HG02885 (cell line): ENCODE data around the gene MED8.
A peak's percentile ranks its signal among the peaks of the same experiment; 100 is the strongest.

ENCODE experiments used
- ATAC-seq: cut with Tn5 transposase; IDR thresholded peaks from one replicate; pipeline ENCODE4 v1.9.1; 2021; ENCODE audit warnings: mild to moderate bottlenecking; ENCODE audit not compliant: unreplicated experiment, poor library complexity

The MED8 gene, protein sequence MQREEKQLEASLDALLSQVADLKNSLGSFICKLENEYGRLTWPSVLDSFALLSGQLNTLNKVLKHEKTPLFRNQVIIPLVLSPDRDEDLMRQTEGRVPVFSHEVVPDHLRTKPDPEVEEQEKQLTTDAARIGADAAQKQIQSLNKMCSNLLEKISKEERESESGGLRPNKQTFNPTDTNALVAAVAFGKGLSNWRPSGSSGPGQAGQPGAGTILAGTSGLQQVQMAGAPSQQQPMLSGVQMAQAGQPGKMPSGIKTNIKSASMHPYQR

DNA sequence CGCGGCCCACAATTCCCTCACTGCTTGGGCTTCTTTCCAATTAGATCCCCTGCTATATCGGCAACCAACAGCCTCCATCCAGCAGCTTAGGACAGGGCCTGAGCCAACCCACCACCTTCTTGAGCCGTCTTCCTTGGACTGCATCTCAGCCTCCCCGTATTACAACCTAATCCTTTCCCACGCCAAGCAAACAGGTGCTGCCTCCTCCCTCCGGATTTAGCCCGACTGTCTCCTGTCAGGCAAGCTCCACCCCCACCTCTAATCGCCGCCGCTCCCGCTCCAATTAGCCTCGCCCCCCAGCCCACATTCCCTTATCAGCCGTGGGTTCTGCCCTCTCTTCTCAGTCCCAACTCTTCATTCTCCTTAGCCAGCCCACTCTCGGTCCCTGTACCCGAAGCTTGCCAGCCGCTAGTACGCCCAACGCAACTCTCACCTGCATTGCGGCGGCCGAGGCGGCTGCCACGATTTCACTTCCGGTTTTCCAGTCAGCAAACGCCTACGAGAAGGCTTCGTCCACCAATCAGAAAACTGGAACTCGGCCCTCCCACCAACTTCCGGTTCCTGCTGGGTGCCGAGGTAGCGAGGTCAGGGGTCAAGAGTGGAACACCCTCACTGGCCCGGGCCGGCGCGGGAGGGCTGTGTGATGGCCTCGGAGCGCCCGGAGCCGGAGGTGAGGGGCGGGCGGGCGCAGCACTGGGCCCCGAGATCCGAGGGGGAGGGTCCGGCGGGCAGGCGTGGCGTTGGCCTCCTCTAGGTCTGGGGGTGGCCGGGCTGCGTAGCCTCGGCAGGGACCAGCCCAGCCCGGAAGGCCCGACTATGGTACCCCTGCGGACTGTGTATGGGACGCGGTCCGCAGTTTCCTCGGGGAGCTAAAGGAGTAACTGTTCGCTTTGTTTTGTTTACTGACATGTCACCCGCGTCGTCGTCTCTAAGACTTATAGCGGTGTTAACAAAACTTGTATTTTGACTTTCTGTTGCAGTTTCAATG lies at the start of gene MED8, which contains the start of gene SZT2:
MED8 (minus strand) TSS at position 475 of the 988 bp plus-strand sequence; CDS start at position 439, 36 bp downstream.
SZT2 (plus strand) TSS at position 574 of the 988 bp plus-strand sequence; CDS start at position 644, 70 bp downstream.
- ATAC-seq = peak; percentile 95

DNA sequence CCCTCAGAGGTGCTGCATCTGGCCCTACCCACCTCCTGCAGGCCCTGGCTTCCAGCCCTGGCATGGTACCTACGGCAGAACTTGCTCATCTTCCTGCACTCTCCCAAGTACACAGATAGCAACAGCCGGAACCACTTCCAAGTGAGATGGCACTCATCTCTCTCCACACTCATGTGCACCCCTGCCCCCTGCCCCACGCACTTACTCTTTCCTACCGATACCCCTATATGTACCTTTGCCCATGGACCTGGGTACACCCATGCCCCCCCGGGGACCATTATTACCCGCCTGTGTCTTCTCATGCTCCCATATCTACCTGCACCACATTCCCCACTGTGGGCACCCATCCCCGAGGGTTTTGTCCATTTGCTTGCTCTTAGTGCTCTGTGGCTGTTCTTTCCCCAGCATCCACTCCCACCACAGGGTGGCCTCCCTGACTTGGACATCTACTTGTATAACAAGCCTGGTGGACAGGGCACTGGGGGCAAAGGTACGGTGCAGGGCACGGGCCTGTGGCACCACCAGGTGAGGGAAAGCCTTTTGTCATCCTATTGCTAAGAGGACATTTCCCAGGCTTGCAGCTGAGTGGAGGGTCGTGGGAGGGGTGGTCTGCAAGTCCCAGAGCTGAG lies 49.5 kb upstream of the MED8 start:
- no peak for ATAC-seq

DNA sequence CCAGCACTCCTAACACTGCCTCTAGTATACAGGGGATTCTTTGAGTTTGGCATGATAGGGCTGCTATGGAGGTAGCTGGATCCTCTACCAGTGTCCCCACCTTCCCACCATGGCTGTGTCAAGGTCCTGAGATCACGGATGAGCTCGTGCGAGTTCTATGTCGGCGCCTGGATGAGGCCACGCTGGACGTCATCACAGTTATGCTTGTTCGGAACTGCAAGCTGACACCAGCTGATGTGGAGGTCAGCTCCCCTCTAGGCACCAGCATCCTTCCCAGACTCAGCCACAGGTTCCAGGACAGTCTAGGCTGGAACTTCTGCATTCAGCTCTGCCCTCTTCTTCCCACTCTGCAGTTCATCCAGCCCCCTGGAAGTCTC lies 49.0 kb upstream of the MED8 start:
- no peak for ATAC-seq

DNA sequence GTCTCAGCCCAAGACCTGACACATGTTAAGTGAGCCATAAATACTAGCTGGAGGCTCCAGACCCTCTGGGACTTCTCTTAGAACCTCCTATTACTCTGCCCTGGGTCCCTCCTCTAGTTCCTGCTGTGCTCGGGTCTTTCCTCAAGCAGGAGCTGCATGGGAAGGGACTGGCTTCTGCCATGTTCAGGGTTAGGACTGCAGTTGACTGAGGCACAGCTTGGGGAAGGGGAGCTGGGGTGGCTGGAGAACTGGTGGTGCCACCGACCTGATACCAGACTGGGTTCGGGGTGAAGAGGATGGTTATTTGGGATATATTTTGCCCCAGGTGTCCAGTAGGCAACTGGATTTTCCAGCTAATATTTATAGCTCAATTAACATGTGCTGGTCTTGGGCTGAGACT lies 48.4 kb upstream of the MED8 start:
- no peak for ATAC-seq

DNA sequence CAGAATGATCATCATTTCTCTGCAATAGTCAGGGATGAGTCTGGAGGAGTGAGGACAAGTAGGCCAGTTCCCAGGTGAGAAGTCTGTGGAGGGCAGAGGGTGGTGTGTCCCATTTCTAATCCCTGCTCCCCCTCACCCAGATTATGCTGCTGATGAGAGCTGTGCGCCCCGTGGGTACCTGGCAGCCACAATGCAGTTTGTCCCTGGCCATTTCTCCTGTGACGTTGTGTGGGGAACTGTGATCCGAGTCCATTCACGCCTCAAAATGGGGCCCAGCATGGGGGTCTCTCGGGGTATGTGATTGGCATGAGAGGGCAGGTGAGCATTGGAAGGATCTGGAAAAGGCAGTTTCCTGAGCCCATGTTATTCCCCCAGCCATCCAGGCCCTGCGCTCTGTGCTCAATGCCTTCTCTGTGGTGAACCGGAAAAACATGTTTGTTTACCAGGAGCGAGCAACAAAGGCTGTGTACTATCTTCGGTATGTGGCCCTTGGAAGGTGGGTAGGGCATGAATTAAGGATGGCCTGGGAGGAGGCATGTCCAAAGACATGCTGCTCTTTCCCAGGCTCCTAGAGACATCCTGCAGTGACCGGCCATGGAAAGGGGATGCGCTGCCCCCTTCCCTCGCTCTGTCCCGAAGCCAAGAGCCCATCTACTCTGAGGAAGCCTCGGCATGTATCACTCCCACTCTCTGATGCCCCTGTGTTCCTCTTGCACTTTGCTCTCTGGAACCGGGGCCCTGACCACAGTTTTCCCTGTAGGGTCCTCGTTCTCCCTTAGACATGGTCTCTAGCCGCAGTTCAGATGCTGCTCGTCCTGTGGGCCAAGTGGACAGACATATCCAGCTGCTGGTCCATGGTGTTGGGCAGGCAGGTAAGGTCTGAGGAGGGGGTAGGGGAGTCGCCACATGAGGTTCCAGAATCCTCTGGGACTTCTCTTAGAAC lies 47.7 kb upstream of the MED8 start:
- ATAC-seq = no peak

DNA sequence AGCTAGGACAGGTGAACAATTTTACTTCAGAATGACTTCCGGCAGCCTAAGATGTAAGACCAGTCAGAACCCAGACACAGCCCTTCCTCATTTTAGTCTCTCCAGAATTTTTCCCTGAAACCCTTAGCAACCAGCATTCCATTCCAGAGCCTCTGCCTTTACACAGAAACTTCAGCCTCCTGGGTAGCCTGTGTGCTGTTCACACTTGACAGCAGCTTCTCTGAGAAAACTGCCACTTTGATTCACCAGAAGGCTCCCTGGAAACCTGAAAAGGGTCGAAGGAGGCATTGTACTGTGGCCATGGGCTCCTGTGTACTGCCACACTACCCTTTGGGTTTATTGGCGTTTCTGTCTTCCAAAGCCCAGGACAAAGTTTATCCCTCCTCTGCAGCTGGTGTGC lies 46.8 kb upstream of the MED8 start:
- ATAC-seq = no peak

DNA sequence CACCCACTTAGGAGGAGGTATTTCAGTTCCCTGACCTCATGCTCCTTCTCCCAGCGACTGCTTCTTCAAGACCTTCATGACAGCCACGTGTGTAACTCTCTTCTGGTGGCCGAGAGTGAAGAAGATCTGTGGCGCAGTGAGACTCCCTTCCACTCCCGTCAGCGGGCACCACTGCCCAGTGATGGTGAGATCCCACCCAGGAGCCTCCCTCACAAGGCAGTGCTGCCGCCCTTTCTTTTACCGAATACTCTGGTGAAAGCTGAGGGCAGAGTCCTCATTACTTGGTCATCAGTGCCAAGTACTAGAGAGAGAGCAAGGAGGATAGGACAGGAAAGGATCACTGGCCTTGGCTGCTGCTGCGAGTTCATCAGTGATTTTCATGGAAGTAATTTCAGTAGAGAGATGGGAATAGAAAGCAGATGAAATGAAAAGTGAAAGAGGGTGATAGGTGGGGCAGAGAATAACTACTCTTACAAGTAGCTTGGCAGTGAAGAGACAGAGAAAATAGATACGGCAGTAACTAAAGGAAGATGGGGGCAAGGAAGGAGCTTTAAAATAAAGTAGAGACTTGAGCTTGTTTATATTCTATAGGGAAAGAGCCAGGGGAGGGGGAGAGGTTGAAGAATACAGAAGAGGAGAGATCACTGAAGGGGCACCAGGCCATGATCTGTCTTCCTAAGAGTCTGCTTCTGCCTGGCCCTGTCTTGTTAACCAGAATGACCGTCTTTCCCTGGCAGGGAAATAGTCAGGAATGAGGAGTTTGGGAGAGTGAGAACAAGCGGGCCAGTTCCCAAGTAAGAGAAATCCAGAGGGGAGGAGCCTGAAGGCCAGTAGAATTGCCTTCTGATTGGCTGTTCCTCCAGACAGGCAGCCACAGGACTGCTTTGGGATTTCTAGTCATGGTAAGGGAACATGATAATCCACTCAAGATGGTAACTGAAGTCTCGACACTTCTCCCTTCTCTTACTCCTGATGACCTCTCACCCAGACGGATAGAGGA lies 45.8 kb upstream of the MED8 start:
- ATAC-seq = no peak

DNA sequence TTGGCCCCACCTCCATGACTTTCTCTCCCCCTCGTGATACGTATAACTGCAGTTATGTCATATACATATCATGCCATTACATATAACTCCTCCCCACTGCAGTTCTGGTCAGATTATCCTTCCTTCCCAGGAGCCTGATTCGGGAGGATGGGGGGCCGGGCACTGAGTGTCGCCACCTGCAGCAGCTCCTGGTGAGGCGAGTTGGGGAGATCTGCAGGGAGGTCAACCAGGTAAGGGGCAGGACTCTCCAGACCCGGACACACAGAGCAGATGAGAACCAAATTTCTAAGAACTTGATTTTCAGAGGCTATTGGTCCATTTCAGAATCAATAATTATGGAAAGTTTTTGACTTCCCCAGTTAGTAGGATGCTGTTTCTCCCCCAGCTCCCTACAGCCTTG lies 44.7 kb upstream of the MED8 start:
- ATAC-seq = no peak

DNA sequence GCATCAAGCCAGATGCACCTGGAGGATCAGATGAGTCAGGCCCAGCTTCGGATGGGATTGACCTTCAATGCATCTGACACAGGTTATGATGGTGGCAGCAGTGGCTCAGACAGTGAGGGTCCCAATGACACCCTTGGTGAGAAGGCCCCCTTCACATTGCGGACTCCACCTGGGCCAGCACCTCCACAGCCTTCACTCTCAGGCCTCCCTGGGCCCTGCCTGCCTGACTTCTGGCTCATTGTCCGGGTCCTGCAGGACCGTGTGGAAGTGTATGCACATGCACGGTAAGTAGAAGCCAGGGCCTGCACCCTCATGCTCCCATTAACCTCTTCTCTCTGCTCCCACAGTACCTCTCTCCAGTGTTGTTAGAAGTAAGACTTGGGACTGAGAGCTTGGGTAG lies 43.3 kb upstream of the MED8 start:
- no peak for ATAC-seq

DNA sequence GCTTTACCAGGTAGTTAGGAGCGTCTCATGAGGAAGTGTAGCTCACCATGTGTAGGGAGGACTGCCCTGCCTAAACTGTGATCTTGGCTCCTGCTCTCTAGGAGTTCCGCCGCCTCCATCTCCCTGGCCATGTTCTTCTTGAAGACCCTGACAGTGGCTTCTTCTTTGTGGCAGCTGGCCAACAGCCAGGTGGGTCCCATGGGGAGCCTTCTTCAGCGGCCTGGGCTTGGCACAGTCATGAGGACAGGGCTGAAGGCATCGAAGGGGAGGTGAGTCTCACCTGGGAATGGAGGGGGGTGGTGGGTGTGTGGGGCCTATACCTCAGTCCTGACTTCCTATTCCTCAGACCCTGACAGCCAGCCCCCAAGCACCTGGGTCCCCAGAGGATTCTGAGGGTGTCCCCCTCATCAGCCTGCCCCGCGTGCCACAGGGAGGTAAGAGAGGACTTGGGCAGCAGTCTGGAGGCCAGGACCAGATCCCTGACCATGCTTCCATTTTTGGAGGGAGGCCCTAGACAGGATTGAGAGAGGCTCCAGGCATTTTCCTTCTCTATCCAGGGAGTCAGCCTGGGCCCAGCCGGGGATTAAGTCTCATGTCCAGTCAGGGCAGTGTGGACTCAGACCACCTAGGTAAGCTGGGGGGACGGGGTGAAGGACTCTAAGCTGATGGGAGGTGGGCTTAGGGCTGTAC lies 42.7 kb upstream of the MED8 start:
- ATAC-seq = no peak

DNA sequence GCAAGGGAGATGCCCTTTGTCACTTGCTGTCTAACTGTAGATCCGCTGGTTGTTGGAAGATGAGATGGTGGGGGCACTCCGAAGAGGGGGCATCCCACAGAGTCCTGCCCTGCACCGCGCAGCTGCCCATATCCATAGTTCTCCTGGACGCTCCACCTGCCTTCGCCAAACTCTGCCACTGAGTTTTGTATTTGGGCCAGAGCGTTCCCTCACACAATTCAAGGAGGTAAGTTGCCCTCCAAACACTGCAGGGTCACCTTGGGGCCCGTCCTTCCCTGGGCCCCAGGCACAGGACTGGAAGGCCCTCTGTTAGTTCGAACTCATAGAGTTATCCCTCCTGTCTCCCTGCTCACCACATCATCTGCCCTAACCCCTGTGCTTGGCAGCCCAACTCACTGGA lies 42.1 kb upstream of the MED8 start:
- ATAC-seq = no peak

DNA sequence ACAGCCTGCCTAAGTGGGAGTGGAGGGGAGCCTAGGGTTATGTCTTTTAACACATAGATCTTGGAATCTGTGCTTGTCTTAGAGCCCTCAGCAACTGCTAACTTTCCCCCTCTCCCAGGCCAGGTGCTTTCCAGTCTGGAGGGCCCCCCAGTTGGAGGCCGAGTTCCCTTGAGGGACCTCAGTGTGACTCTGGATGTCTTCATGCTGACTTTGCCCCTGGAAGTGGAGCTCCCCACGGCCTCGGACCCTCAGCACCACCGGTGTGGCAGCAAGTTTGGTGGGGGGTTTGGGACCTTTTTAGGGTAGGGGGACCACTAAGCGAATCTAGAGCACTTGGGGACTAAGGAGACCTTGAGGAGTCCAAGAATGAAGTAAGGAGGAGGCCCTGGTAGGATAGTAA lies 41.2 kb upstream of the MED8 start:
- no peak for ATAC-seq

DNA sequence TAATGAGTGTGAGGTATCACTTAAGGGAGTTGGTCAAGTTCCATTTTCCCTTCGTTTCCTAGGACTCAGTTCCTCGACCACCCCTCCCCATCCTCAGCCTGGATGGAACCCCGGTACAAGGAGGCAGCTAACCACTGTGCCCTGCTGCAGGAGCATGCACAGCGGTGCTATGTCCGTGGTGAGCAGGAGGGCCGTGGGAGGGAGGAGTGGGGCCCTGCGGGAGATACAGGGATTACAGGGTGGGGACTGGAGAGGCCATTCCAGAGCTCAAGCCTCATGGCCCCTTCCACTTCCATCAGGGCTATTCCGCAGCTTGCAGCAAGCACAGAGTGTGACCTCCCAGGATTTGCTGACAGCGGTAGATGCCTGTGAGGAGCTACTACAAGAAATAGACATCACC lies 38.3 kb upstream of the MED8 start:
- ATAC-seq = no peak

DNA sequence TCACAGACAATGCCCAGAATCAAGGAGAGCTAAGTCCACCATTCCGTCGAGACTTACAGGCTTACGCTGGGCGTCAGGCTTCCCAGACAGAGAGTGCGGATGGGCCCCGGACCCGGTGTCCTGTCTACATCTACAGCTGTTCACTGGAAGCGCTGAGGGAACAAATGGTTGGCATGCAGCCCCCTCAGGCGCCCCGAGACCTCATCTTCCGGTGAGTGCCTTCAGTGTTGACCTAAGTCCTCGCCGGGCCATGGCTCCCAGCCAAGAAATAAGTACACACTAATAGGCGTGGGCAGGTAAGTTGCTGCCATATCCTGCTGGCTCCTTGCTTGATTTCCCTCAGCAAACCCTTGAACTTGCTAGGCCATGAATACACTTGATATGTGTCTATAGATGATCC lies 37.9 kb upstream of the MED8 start:
- ATAC-seq = no peak

DNA sequence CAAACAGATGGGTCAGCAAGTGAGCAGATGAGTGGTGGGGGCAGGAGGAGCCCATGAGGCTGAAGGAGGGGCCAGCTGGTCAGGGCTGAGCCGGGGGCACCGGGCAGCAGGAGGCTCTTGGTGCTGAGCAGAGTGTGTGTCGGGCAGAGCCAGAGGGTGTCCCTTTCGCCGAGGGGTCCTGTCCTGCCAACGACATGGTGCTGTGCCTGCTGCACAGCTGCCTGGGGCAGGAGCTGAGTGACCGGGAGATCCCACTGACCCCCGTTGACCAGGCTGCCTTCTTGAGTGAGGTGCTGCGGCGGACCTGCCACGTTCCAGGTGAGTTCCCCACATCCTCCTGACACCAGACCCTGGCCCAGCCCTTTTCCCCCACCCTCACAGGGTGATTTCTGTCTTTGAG lies 36.6 kb upstream of the MED8 start:
- ATAC-seq = no peak

DNA sequence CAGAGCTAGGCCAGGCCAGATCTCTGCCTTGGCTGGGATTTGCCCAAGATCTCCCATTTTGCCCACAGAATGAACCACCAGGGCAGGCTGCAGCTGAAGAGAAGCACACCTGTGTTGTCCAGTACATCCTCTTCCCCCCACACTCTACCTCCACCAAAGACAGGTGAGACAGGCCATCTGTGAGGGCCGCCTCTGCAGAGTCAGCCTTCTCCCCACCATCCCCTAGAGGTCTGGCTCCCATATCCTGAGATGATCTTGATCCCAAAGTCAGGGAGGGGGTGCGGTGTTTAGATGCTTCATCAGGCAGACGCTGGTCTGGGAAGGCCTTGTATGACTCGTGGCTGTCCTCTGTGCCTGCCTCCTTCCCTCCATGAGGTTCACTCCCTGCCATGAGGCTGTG lies 35.4 kb upstream of the MED8 start:
- no peak for ATAC-seq

DNA sequence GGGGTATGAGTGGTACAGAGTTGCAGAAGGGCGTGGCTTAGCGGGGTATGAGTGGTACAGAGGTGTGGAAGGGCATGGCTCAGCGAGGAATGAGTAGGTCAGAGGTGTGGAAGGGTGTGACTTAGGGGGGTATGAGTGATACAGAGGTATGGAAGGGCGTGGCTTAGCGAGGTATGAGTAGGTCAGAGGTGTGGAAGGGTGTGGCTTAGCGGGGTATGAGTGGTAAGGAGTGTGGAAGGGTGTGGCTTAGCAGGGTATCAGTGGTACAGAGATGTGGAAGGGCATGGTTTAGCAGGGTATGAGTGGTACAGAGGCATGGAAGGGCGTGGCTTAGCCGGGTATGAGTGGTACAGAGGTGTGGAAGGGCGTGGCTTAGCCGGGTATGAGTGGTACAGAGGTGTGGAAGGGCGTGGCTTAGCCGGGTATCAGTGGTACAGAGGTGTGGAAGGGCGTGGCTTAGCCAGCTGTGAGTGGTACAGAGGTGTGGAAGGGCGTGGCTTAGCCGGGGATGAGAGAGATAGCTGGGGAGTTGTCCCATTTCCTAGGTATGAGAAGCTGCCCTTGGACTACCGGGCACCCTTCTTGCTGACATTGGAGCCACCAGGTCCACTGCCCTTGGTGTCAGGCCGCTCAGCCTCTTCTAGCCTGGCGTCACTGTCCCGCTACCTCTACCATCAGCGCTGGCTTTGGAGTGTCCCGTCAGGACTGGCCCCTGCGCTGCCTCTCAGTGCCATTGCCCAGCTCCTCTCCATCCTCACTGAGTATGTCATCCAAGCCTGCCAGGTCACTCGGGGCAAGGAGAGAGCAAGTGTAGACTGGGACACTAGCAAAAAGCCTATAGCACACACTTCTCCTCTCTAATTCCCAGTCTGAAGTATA lies 34.3 kb upstream of the MED8 start:
- ATAC-seq = no peak
